PC-9 (cell line): ENCODE data around the gene RPL14.

Source experiments
- CTCF ChIP-seq: fragments of 200-600 bp; sonication (generic); conservative IDR thresholded peaks from 2 replicates; pipeline ENCODE4 v1.6.1; 2017; ENCODE audit warnings: mixed run types, antibody characterized with exemption, mild to moderate bottlenecking, moderate library complexity
- EZH2 ChIP-seq: fragments of 200-600 bp; sonication (generic); IDR thresholded peaks from 2 replicates; pipeline ENCODE4 v1.8.0; 2017; ENCODE audit warnings: antibody characterized with exemption, low read depth

- TF ChIP-seq CTCF, result no peak
- no peak for TF ChIP-seq EZH2
These were observed 30.0 kb downstream of the RPL14 start for GRCh38 chr3:40487172-40487571.
